K562 (cell line): ENCODE data around the gene HAGHL. TPM values are rescaled to one million over a fixed set of nuclear protein-coding genes. Genes with fewer than 3 reads are reported as not detected.

Source experiments
- CBX8 ChIP-seq: fragments of 200-600 bp; sonication (generic); IDR thresholded peaks from 2 replicates; pipeline ENCODE4 v1.6.1; 2012; ENCODE audit warnings: borderline replicate concordance, mixed run types, low read depth, mild to moderate bottlenecking, moderate library complexity, mixed read lengths, low read length, control low read depth, inconsistent platforms; ENCODE audit not compliant: poor library complexity, severe bottlenecking; ENCODE audit errors: extremely low read depth
- HDAC6 ChIP-seq: IDR thresholded peaks from 2 replicates; pipeline ENCODE4 v1.6.1; 2012; ENCODE audit warnings: low read depth, mild to moderate bottlenecking, control low read depth, inconsistent platforms, low read length, moderate library complexity
- PML ChIP-seq: IDR thresholded peaks from 2 replicates; pipeline ENCODE4 v1.6.1; 2012; ENCODE audit warnings: low read length, inconsistent platforms
- POLR2A ChIP-seq: fragments of 450-650 bp; conservative IDR thresholded peaks from 2 replicates; pipeline ENCODE4 v1.6.1; 2016
- SIN3A ChIP-seq, 2 experiments: fragments of 150-350 bp in 1 of 2; IDR thresholded peaks; 2 replicates each; pipeline ENCODE4 v1.6.1; 2011 to 2016; ENCODE audit warnings: borderline replicate concordance in 2 of 2, low read depth in 2 of 2, low read length in 2 of 2, mild to moderate bottlenecking in 2 of 2, moderate library complexity in 2 of 2; ENCODE audit not compliant: control insufficient read depth in 1 of 2
- SMAD3 ChIP-seq: fragments of 450-650 bp; formaldehyde crosslinking; conservative IDR thresholded peaks from 2 replicates; pipeline ENCODE4 v1.4.0; 2020; ENCODE audit warnings: mild to moderate bottlenecking
- ZFX ChIP-seq: sonication (generic); formaldehyde crosslinking; IDR thresholded peaks from 2 replicates; pipeline ENCODE4 v1.8.0; 2022; ENCODE audit warnings: mild to moderate bottlenecking, missing genetic modification reagents, moderate library complexity
- polyA plus RNA-seq, 8 experiments: library from polyadenylated mRNA; depleted of rRNA in 4 of 8; stranded (reverse) in 5 of 8; unstranded in 3 of 8; fragments of >200 nt; fragmentation: Nextera tagmentation in 2 of 8; fragmentation: Illumina TruSeq in 1 of 8; extraction: Ambion mirVana in 2 of 8; extraction: Trizol in 1 of 8; gene quantifications; 2 replicates each; pipeline versions ENCODE4 v1.2.1 to v1.2.3, GENCODE V29; 2011 to 2014; ENCODE audit warnings: inconsistent platforms in 1 of 8, missing spikeins in 1 of 8
- total RNA-seq, 7 experiments: library from RNA; depleted of rRNA in 6 of 7; stranded (reverse); fragments of >200 nt in 6 of 7; fragmentation: Illumina TruSeq in 2 of 7; extraction: Trizol in 2 of 7; gene quantifications; 2 replicates each; pipeline versions ENCODE4 v1.2.1 to v1.2.3, GENCODE V29; 2011 to 2021; ENCODE audit warnings: low replicate concordance in 1 of 7
- TF ChIP-seq, protein P1 (sequence below): fragments of 450-650 bp; IDR thresholded peaks from 2 replicates; pipeline ENCODE4 v1.6.1; 2016; ENCODE audit warnings: mild to moderate bottlenecking, moderate library complexity
- TF ChIP-seq, protein P2 (sequence below): fragments of 250-450 bp; sonication (Bioruptor Pico); IDR thresholded peaks from 2 replicates; pipeline ENCODE4 v1.8.0; 2021; ENCODE audit warnings: moderate library complexity, mild to moderate bottlenecking, inconsistent platforms
- TF ChIP-seq, protein P3 (sequence below): sonication (generic); formaldehyde crosslinking; IDR thresholded peaks from 2 replicates; pipeline ENCODE4 v1.8.0; 2023; ENCODE audit warnings: mild to moderate bottlenecking, missing genetic modification reagents

Gene HAGHL
- total and polyA plus RNA-seq, 9 of the 15 experiments (the other 6 are each of a cell fraction or from before 2014, with no cell fraction given): 0.31 to 83.4 (median 20.7) TPM

DNA sequence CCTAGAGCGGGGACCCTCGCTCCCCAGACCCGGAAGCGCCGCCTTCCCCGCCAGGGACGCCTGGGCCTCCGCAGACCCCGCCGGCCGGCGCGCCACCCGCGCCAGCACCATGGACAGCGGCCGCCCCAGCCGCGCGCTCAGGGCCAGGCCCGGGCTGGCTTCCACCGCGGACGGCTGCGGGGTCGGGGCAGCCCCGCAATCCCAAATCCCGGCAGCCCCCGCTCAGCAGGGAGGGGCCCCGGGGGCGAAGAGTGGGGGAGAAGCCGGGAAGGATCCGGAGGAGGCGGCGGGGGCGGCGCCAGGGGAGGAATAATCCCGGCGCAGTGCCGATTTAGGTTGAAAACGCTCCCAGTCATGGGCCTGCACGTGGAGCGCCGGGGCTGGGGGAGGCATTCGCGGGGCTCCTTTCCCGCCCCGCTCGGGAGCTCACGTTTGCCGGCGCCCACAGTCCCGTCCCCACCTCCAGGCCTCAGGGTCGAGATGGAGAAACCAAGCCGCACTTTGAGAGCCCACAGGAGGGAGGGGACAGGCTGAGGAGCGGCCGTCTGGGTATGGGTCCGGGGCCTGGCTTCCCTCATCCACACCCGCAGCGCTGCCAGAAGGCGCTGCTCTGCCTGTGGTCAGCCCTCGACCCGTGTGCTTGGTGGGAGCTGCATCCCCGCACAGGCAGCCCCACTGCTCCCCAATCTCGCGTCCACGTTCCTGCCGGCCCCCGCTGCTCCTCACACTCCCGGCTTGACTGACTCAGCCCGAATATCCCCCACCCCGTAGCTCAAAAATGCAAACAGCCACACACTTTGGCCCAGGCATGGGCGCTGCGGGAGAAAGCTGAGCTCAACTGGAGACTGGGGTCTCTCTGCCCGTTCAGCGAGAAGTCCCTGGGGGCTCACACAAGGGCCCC is 26.0 kb upstream of the HAGHL start (continued):
- TF ChIP-seq, protein P1, sequence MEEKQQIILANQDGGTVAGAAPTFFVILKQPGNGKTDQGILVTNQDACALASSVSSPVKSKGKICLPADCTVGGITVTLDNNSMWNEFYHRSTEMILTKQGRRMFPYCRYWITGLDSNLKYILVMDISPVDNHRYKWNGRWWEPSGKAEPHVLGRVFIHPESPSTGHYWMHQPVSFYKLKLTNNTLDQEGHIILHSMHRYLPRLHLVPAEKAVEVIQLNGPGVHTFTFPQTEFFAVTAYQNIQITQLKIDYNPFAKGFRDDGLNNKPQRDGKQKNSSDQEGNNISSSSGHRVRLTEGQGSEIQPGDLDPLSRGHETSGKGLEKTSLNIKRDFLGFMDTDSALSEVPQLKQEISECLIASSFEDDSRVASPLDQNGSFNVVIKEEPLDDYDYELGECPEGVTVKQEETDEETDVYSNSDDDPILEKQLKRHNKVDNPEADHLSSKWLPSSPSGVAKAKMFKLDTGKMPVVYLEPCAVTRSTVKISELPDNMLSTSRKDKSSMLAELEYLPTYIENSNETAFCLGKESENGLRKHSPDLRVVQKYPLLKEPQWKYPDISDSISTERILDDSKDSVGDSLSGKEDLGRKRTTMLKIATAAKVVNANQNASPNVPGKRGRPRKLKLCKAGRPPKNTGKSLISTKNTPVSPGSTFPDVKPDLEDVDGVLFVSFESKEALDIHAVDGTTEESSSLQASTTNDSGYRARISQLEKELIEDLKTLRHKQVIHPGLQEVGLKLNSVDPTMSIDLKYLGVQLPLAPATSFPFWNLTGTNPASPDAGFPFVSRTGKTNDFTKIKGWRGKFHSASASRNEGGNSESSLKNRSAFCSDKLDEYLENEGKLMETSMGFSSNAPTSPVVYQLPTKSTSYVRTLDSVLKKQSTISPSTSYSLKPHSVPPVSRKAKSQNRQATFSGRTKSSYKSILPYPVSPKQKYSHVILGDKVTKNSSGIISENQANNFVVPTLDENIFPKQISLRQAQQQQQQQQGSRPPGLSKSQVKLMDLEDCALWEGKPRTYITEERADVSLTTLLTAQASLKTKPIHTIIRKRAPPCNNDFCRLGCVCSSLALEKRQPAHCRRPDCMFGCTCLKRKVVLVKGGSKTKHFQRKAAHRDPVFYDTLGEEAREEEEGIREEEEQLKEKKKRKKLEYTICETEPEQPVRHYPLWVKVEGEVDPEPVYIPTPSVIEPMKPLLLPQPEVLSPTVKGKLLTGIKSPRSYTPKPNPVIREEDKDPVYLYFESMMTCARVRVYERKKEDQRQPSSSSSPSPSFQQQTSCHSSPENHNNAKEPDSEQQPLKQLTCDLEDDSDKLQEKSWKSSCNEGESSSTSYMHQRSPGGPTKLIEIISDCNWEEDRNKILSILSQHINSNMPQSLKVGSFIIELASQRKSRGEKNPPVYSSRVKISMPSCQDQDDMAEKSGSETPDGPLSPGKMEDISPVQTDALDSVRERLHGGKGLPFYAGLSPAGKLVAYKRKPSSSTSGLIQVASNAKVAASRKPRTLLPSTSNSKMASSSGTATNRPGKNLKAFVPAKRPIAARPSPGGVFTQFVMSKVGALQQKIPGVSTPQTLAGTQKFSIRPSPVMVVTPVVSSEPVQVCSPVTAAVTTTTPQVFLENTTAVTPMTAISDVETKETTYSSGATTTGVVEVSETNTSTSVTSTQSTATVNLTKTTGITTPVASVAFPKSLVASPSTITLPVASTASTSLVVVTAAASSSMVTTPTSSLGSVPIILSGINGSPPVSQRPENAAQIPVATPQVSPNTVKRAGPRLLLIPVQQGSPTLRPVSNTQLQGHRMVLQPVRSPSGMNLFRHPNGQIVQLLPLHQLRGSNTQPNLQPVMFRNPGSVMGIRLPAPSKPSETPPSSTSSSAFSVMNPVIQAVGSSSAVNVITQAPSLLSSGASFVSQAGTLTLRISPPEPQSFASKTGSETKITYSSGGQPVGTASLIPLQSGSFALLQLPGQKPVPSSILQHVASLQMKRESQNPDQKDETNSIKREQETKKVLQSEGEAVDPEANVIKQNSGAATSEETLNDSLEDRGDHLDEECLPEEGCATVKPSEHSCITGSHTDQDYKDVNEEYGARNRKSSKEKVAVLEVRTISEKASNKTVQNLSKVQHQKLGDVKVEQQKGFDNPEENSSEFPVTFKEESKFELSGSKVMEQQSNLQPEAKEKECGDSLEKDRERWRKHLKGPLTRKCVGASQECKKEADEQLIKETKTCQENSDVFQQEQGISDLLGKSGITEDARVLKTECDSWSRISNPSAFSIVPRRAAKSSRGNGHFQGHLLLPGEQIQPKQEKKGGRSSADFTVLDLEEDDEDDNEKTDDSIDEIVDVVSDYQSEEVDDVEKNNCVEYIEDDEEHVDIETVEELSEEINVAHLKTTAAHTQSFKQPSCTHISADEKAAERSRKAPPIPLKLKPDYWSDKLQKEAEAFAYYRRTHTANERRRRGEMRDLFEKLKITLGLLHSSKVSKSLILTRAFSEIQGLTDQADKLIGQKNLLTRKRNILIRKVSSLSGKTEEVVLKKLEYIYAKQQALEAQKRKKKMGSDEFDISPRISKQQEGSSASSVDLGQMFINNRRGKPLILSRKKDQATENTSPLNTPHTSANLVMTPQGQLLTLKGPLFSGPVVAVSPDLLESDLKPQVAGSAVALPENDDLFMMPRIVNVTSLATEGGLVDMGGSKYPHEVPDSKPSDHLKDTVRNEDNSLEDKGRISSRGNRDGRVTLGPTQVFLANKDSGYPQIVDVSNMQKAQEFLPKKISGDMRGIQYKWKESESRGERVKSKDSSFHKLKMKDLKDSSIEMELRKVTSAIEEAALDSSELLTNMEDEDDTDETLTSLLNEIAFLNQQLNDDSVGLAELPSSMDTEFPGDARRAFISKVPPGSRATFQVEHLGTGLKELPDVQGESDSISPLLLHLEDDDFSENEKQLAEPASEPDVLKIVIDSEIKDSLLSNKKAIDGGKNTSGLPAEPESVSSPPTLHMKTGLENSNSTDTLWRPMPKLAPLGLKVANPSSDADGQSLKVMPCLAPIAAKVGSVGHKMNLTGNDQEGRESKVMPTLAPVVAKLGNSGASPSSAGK: no peak
- no peak for TF ChIP-seq CBX8
- TF ChIP-seq ZFX (CRISPR knock-in tag): peak; percentile 24; the same call in 1 of the 2 replicates
- TF ChIP-seq PML: no peak
- TF ChIP-seq HDAC6: no peak
- TF ChIP-seq SMAD3: no peak
- TF ChIP-seq, protein P2, sequence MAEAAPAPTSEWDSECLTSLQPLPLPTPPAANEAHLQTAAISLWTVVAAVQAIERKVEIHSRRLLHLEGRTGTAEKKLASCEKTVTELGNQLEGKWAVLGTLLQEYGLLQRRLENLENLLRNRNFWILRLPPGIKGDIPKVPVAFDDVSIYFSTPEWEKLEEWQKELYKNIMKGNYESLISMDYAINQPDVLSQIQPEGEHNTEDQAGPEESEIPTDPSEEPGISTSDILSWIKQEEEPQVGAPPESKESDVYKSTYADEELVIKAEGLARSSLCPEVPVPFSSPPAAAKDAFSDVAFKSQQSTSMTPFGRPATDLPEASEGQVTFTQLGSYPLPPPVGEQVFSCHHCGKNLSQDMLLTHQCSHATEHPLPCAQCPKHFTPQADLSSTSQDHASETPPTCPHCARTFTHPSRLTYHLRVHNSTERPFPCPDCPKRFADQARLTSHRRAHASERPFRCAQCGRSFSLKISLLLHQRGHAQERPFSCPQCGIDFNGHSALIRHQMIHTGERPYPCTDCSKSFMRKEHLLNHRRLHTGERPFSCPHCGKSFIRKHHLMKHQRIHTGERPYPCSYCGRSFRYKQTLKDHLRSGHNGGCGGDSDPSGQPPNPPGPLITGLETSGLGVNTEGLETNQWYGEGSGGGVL (CRISPR knock-in tag): no peak
- TF ChIP-seq, protein P3, sequence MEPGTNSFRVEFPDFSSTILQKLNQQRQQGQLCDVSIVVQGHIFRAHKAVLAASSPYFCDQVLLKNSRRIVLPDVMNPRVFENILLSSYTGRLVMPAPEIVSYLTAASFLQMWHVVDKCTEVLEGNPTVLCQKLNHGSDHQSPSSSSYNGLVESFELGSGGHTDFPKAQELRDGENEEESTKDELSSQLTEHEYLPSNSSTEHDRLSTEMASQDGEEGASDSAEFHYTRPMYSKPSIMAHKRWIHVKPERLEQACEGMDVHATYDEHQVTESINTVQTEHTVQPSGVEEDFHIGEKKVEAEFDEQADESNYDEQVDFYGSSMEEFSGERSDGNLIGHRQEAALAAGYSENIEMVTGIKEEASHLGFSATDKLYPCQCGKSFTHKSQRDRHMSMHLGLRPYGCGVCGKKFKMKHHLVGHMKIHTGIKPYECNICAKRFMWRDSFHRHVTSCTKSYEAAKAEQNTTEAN (CRISPR knock-in tag): 0 out of 2 replicates have a peak, but pooled peaks have one; percentile 63
- peak; percentile 69 to 95; a peak in 3 of 4 replicates for TF ChIP-seq SIN3A (IDR thresholded peaks at IDR 0.05; ENCODE audit: borderline replicate concordance in 2 of 2, control insufficient read depth in 1 of 2, low read depth in 2 of 2, low read length in 2 of 2)
- TF ChIP-seq POLR2A: no peak
